OCI-LY1 (cell line): ENCODE measurements around the gene RCAN2.

Source experiments
- H2AFZ ChIP-seq: fragments of 200-600 bp; sonication (generic), shearing (Covaris generic); 2 replicates; pipeline ENCODE4 v1.6.0; 2014; ENCODE audit warnings: antibody characterized with exemption, mild to moderate bottlenecking, low read length
- H3F3A ChIP-seq: fragments of 200-600 bp; sonication (generic), shearing (Covaris generic); 2 replicates; pipeline ENCODE4 v1.6.0; 2014; ENCODE audit warnings: mild to moderate bottlenecking, antibody characterized with exemption, low read length, moderate library complexity; ENCODE audit not compliant: insufficient read depth
- H3K27ac ChIP-seq: fragments of 200-600 bp; sonication (generic); 2 replicates; pipeline ENCODE4 v1.5.1; 2014; ENCODE audit warnings: low read length, mixed run types, mild to moderate bottlenecking, low read depth; ENCODE audit not compliant: poor library complexity, severe bottlenecking
- H3K27me3 ChIP-seq: fragments of 200-600 bp; sonication (generic); 2 replicates; pipeline ENCODE4 v1.6.0; 2014; ENCODE audit warnings: antibody characterized with exemption, mild to moderate bottlenecking, low read length, moderate library complexity; ENCODE audit not compliant: insufficient read depth
- H3K36me3 ChIP-seq: fragments of 200-600 bp; sonication (generic); 2 replicates; pipeline ENCODE4 v1.6.1; 2014; ENCODE audit warnings: mild to moderate bottlenecking, antibody characterized with exemption, low read length, moderate library complexity, mixed read lengths; ENCODE audit not compliant: insufficient read depth
- H3K4me1 ChIP-seq: fragments of 200-600 bp; sonication (generic); 2 replicates; pipeline ENCODE4 v1.5.1; 2014; ENCODE audit warnings: mild to moderate bottlenecking, low read length, moderate library complexity; ENCODE audit not compliant: insufficient read depth, severe bottlenecking
- H3K4me2 ChIP-seq: fragments of 200-600 bp; sonication (generic), shearing (Covaris generic); 2 replicates; pipeline ENCODE4 v1.6.1; 2014; ENCODE audit warnings: low read length
- H3K4me3 ChIP-seq: fragments of 200-600 bp; sonication (generic); 2 replicates; pipeline ENCODE4 v1.5.1; 2014; ENCODE audit warnings: low read length, low read depth, mild to moderate bottlenecking, mixed read lengths; ENCODE audit not compliant: poor library complexity, severe bottlenecking
- H3K79me2 ChIP-seq: fragments of 200-600 bp; shearing (Covaris generic); 2 replicates; pipeline ENCODE4 v1.6.1; 2016; ENCODE audit warnings: mixed run types, low read length, mixed read lengths; ENCODE audit not compliant: insufficient read depth
- H3K9ac ChIP-seq: fragments of 200-600 bp; sonication (generic), shearing (Covaris generic); 2 replicates; pipeline ENCODE4 v1.6.1; 2014; ENCODE audit warnings: mild to moderate bottlenecking, low read length, mixed read lengths
- H3K9me2 ChIP-seq: fragments of 200-600 bp; sonication (generic), shearing (Covaris generic); 2 replicates; pipeline ENCODE4 v1.6.1; 2014; ENCODE audit warnings: low read depth, mild to moderate bottlenecking, low read length, mixed read lengths
- H3K9me3 ChIP-seq: fragments of 200-600 bp; shearing (Covaris generic); 2 replicates; pipeline ENCODE4 v1.6.1; 2014; ENCODE audit warnings: low read length, mixed read lengths
- H4K20me1 ChIP-seq: fragments of 200-600 bp; sonication (generic), shearing (Covaris generic); 2 replicates; pipeline ENCODE4 v1.6.0; 2016; ENCODE audit warnings: mild to moderate bottlenecking, low read length; ENCODE audit not compliant: insufficient read depth
- CTCF ChIP-seq: fragments of 200-600 bp; sonication (generic), shearing (Covaris generic); IDR thresholded peaks from 2 replicates; pipeline ENCODE4 v1.5.1; 2017; ENCODE audit warnings: mild to moderate bottlenecking, antibody characterized with exemption, low read length, moderate library complexity, mixed read lengths
- EZH2 ChIP-seq: fragments of 200-600 bp; sonication (generic), shearing (Covaris generic); IDR thresholded peaks from 2 replicates; pipeline ENCODE4 v1.8.0; 2017; ENCODE audit warnings: borderline replicate concordance, mixed run types, mild to moderate bottlenecking, antibody characterized with exemption, low read length, moderate library complexity, mixed read lengths

The RCAN2 gene

GRCh38 chr6:46254946-46255345 is 236.3 kb downstream of the RCAN2 start:
- Histone ChIP-seq H3K79me2 (no peaks in the 10 kb centered on the region), H3F3A (no peaks in the 10 kb centered on the region), H3K9ac (no peak overlapping the region), H3K9me2 (no peaks in the 10 kb centered on the region), H3K27me3 (no peaks in the 10 kb centered on the region), H3K4me2 (no peak overlapping the region), H3K27ac (no peak overlapping the region), H3K4me3 (no peak overlapping the region), H4K20me1 (no peaks in the 10 kb centered on the region), H3K9me3 (no peaks in the 10 kb centered on the region), H2AFZ (no peak overlapping the region), H3K4me1 (no peaks in the 10 kb centered on the region), H3K36me3 (no peaks in the 10 kb centered on the region)
- TF ChIP-seq EZH2: no peak
- no peak for TF ChIP-seq CTCF

- TF ChIP-seq EZH2 (no peak), CTCF (no peak)
- H4K20me1 ChIP-seq: no peaks in the 10 kb centered on the region
- H3K27me3 ChIP-seq: no peaks in the 10 kb centered on the region
- no peak overlapping the region for H3K4me3 ChIP-seq
- H3K36me3 ChIP-seq: no peaks in the 10 kb centered on the region
- no peaks in the 10 kb centered on the region for H3K4me1 ChIP-seq
- H3K4me2 ChIP-seq: no peak overlapping the region
- H3F3A ChIP-seq: no peaks in the 10 kb centered on the region
- H3K79me2 ChIP-seq: no peaks in the 10 kb centered on the region
- no peak overlapping the region for H3K9ac ChIP-seq
- H3K9me2 ChIP-seq: no peaks in the 10 kb centered on the region
- H3K9me3 ChIP-seq: no peaks in the 10 kb centered on the region
- no peak overlapping the region for H2AFZ ChIP-seq
- no peak overlapping the region for H3K27ac ChIP-seq
Measured at GRCh38 chr6:46254331-46254730, 236.9 kb downstream of the RCAN2 start.

- no peak overlapping the region for H3K9ac ChIP-seq
- H3K4me3 ChIP-seq: no peak overlapping the region
- H3K9me3 ChIP-seq: no peaks in the 10 kb centered on the region
- no peak for TF ChIP-seq CTCF
- H3K27ac ChIP-seq: no peak overlapping the region
- no peaks in the 10 kb centered on the region for H3K79me2 ChIP-seq
- no peak overlapping the region for H3K4me2 ChIP-seq
- no peaks in the 10 kb centered on the region for H3K27me3 ChIP-seq
- no peaks in the 10 kb centered on the region for H3K36me3 ChIP-seq
- H2AFZ ChIP-seq: no peak overlapping the region
- H3K4me1 ChIP-seq: no peaks in the 10 kb centered on the region
- H4K20me1 ChIP-seq: no peaks in the 10 kb centered on the region
- H3F3A ChIP-seq: no peaks in the 10 kb centered on the region
- H3K9me2 ChIP-seq: no peaks in the 10 kb centered on the region
Measured at GRCh38 chr6:46251583-46252339, 239.5 kb downstream of the RCAN2 start.
